K562 (cell line): ENCODE measurements around the gene EPGN. TPM values are rescaled to one million over a fixed set of nuclear protein-coding genes. Genes with fewer than 3 reads are reported as not detected.

Experiments
- ATAC-seq: fragments of 200-7000 bp; cut with Tn5 transposase; 3 replicates; pipeline ENCODE4 v1.9.1; 2020; ENCODE audit warnings: moderate library complexity
- BruUV-seq: library from RNA; stranded (reverse); fragments of 400-500 nt; replicated peaks from 2 replicates; lab custom pipeline; 2021; lab: Mats Ljungman, UMichigan
- CTCF ChIA-PET: fragments of 300-600 bp; formaldehyde crosslinking; extraction: SDS; loops from one replicate; lab custom pipeline; 2021; ENCODE audit warnings: low intra/inter-chr PET ratio; lab: Yijun Ruan, JAX
- POLR2A ChIA-PET: fragments of 300-600, 350-650 bp; sonication (Branson Sonifier 250); formaldehyde crosslinking; extraction: SDS; loops from one replicate; lab custom pipeline; 2021; ENCODE audit warnings: antibody characterized with exemption, inconsistent platforms; lab: Yijun Ruan, JAX
- DNase-seq, 4 experiments: peaks; one replicate each; pipeline versions ENCODE4 v3.0.0 to v3.0.0-alpha.2; 2011 to 2018; ENCODE audit warnings: low spot score in 3 of 4, mixed read lengths in 3 of 4; ENCODE audit errors: extremely low read depth in 1 of 4
- FAIRE-seq: peaks from 2 replicates; lab custom pipeline; 2011; peaks lifted over from hg19 to GRCh38; lab: Jason Lieb, UNC
- H2AFZ ChIP-seq: 2 replicates; pipeline ENCODE4 v1.6.0; 2011; ENCODE audit warnings: low read depth, low read length, control low read depth, inconsistent platforms
- H3K27ac ChIP-seq: fragments of 200-600 bp; 3 replicates; pipeline ENCODE4 v1.8.0; 2011; ENCODE audit warnings: low read depth, mild to moderate bottlenecking, control low read depth, inconsistent platforms, low read length, moderate library complexity, mixed read lengths; ENCODE audit errors: extremely low read depth
- H3K27me3 ChIP-seq, 2 experiments: fragments of 300-600 bp in 1 of 2; 2 replicates in 1 of 2; 3 replicates in 1 of 2; pipeline versions ENCODE4 v1.6.0 to v1.8.0; 2011; ENCODE audit warnings: inconsistent platforms in 2 of 2, low read length in 2 of 2, mild to moderate bottlenecking in 1 of 2, mixed read lengths in 1 of 2, moderate library complexity in 1 of 2; ENCODE audit not compliant: control insufficient read depth in 2 of 2, insufficient read depth in 2 of 2
- H3K36me3 ChIP-seq: fragments of 300-600 bp; 3 replicates; pipeline ENCODE4 v1.8.0; 2011; ENCODE audit warnings: mild to moderate bottlenecking, low read length, inconsistent platforms; ENCODE audit not compliant: control insufficient read depth, insufficient read depth
- H3K4me1 ChIP-seq, 2 experiments: fragments of 200-600 bp in 1 of 2; replicated peaks in 1 of 2; 2 replicates in 1 of 2; 3 replicates in 1 of 2; pipeline versions ENCODE4 v1.5.1 to v1.8.0; 2011; ENCODE audit warnings: inconsistent platforms in 2 of 2, low read length in 2 of 2, mild to moderate bottlenecking in 1 of 2, mixed read lengths in 1 of 2, moderate library complexity in 1 of 2; ENCODE audit not compliant: control insufficient read depth in 2 of 2, insufficient read depth in 2 of 2
- H3K4me2 ChIP-seq: 2 replicates; pipeline ENCODE4 v1.6.1; 2011; ENCODE audit warnings: low read length, control low read depth, inconsistent platforms, mixed read lengths; ENCODE audit not compliant: insufficient read depth
- H3K4me3 ChIP-seq: fragments of 200-600 bp; sonication (generic), shearing (Covaris generic); 2 replicates; pipeline ENCODE4 v1.5.1; 2016; ENCODE audit warnings: control low read depth, inconsistent platforms
- H3K79me2 ChIP-seq: fragments of 200-600 bp; 3 replicates; pipeline ENCODE4 v1.8.0; 2011; ENCODE audit warnings: low read length, inconsistent platforms; ENCODE audit not compliant: control insufficient read depth, insufficient read depth
- H3K9ac ChIP-seq, 2 experiments: 2 replicates each; pipeline versions ENCODE4 v1.6.0 to v1.6.1; 2011; ENCODE audit warnings: low read depth in 2 of 2, low read length in 2 of 2, control low read depth in 1 of 2, inconsistent platforms in 1 of 2, mild to moderate bottlenecking in 1 of 2, mixed read lengths in 1 of 2; ENCODE audit not compliant: insufficient read depth in 1 of 2
- H3K9me1 ChIP-seq: one replicate; pipeline ENCODE4 v1.6.0; 2011; ENCODE audit warnings: inconsistent platforms, mild to moderate bottlenecking, low read length, moderate library complexity; ENCODE audit not compliant: control insufficient read depth, insufficient read depth
- H3K9me3 ChIP-seq: replicated peaks from 2 replicates; pipeline ENCODE4 v1.5.1; 2011; ENCODE audit warnings: low read depth, low read length, inconsistent platforms; ENCODE audit not compliant: control insufficient read depth, insufficient read depth
- H4K20me1 ChIP-seq: replicated peaks from 2 replicates; pipeline ENCODE4 v1.6.1; 2011; ENCODE audit warnings: low read length, inconsistent platforms, mixed read lengths; ENCODE audit not compliant: control insufficient read depth, insufficient read depth
- ETV1 ChIP-seq: fragments of 450-650 bp; conservative IDR thresholded peaks from 2 replicates; pipeline ENCODE4 v1.6.1; 2016; ENCODE audit warnings: missing genetic modification characterization, control low read depth, low read depth, missing compliant biosample characterization
- GATA2 ChIP-seq: sonication (generic); formaldehyde crosslinking; IDR thresholded peaks from 2 replicates; pipeline ENCODE4 v1.4.0; 2020; ENCODE audit warnings: mild to moderate bottlenecking, missing genetic modification reagents
- HINFP ChIP-seq: fragments of 450-650 bp; conservative IDR thresholded peaks from 2 replicates; pipeline ENCODE4 v1.6.1; 2016; ENCODE audit warnings: missing genetic modification characterization, low read depth, mild to moderate bottlenecking, control low read depth, missing compliant biosample characterization
- HLTF ChIP-seq: fragments of 450-650 bp; IDR thresholded peaks from 2 replicates; pipeline ENCODE4 v1.6.1; 2016
- MTA1 ChIP-seq: fragments of 450-650 bp; IDR thresholded peaks from 2 replicates; pipeline ENCODE4 v1.6.1; 2017; ENCODE audit warnings: borderline replicate concordance
- NBN ChIP-seq: fragments of 450-650 bp; IDR thresholded peaks from 2 replicates; pipeline ENCODE4 v1.6.1; 2016; ENCODE audit warnings: low read depth, mild to moderate bottlenecking
- NR1H2 ChIP-seq: sonication (generic); formaldehyde crosslinking; IDR thresholded peaks from 2 replicates; pipeline ENCODE4 v1.4.0; 2020; ENCODE audit warnings: mild to moderate bottlenecking, missing genetic modification reagents
- SAFB ChIP-seq: fragments of 200-400 bp; formaldehyde crosslinking; IDR thresholded peaks from 2 replicates; pipeline ENCODE4 v1.6.1; 2017; ENCODE audit warnings: low read depth, low read length, borderline replicate concordance
- THAP12 ChIP-seq: fragments of 250-450 bp; sonication (Bioruptor Pico); IDR thresholded peaks from 2 replicates; pipeline ENCODE4 v1.9.0; 2021; ENCODE audit warnings: mild to moderate bottlenecking, inconsistent platforms
- TRIM28 ChIP-seq: fragments of 450-650 bp; IDR thresholded peaks from 2 replicates; pipeline ENCODE4 v1.6.1; 2017
- ZNF583 ChIP-seq: fragments of 250-450 bp; sonication (Bioruptor Pico); IDR thresholded peaks from 2 replicates; pipeline ENCODE4 v1.4.0; 2020
- ZNF609 ChIP-seq: sonication (generic); formaldehyde crosslinking; IDR thresholded peaks from 2 replicates; pipeline ENCODE4 v1.8.1; 2023; ENCODE audit warnings: missing genetic modification reagents, mild to moderate bottlenecking, borderline replicate concordance
- ZNF696 ChIP-seq: fragments of 250-450 bp; sonication (Bioruptor Pico); conservative IDR thresholded peaks from 2 replicates; pipeline ENCODE4 v1.4.0; 2020; ENCODE audit warnings: mild to moderate bottlenecking, moderate library complexity
- WGBS: fragments of 100-300 bp; shearing (Covaris generic); methylation state at CpG from one replicate; pipeline ENCODE4 v1.1.6; 2016; ENCODE audit warnings: low coverage, mixed read lengths; ENCODE audit not compliant: insufficient coverage; ENCODE audit errors: missing lambda C conversion rate; 5-methylcytosine and 5-hydroxymethylcytosine counted together
- in situ Hi-C: fragments of 300-500 bp; cut with MboI; formaldehyde crosslinking; loops from 4 replicates; pipeline ENCODE4 v1.15.0; 2018; ENCODE audit warnings: inconsistent platforms, mixed read lengths
- intact Hi-C: fragments of 100-400 bp; cut with micrococcal nuclease; formaldehyde crosslinking; loops from 2 replicates; pipeline ENCODE4 v1.14.2; 2022
- polyA plus RNA-seq, 8 experiments: library from polyadenylated mRNA; depleted of rRNA in 4 of 8; stranded (reverse) in 5 of 8; unstranded in 3 of 8; fragments of >200 nt; fragmentation: Nextera tagmentation in 2 of 8; fragmentation: Illumina TruSeq in 1 of 8; extraction: Ambion mirVana in 2 of 8; extraction: Trizol in 1 of 8; gene quantifications; 2 replicates each; pipeline versions ENCODE4 v1.2.1 to v1.2.3, GENCODE V29; 2011 to 2014; ENCODE audit warnings: inconsistent platforms in 1 of 8, missing spikeins in 1 of 8
- total RNA-seq, 7 experiments: library from RNA; depleted of rRNA in 6 of 7; stranded (reverse); fragments of >200 nt in 6 of 7; fragmentation: Illumina TruSeq in 2 of 7; extraction: Trizol in 2 of 7; gene quantifications; 2 replicates each; pipeline versions ENCODE4 v1.2.1 to v1.2.3, GENCODE V29; 2011 to 2021; ENCODE audit warnings: low replicate concordance in 1 of 7

Gene EPGN
- total and polyA plus RNA-seq, 9 of the 15 experiments (the other 6 are each of a cell fraction or from before 2014, with no cell fraction given), result 0.10 to 0.56 TPM; not detected in 7

- Histone ChIP-seq H3K4me3 (peak overlapping the region; percentile 36), H2AFZ (peak overlapping the region; percentile 86), H3K36me3 (no peaks in the 10 kb centered on the region), H3K4me1 (peaks cover 9 to 26% of the 10 kb centered on the region in 2 experiments), H3K27me3 (no peaks in the 10 kb centered on the region), H3K9me1 (no peaks in the 10 kb centered on the region), H3K9ac (peak overlapping the region in 1 of 2 experiments; percentile 70; a peak in 2 of 4 replicates), H3K9me3 (no peaks in the 10 kb centered on the region), H3K27ac (peak overlapping the region; percentile 83), H4K20me1 (no peaks in the 10 kb centered on the region), H3K79me2 (peaks cover 52% of the 10 kb centered on the region), H3K4me2 (peak overlapping the region; percentile 72)
- FAIRE-seq (peak; percentile 71), DNase-seq (peak in 2 of 4 experiments; percentile 37 to 78), ATAC-seq (peak; percentile 57)
- WGBS, result 2% methylated on average over 9 of the region's 9 CpGs
- in situ Hi-C loops (no loop called here), intact Hi-C loops (loop anchor here (1.0 to 10.0 kb wide), 3 partner anchors 34 to 616 kb away; no protein-coding TSS in a partner anchor)
- POLR2A ChIA-PET, result interaction anchor here (1.0 kb wide), 1 partner anchor 29 kb away, joined by 3 read pairs; no protein-coding TSS in a partner anchor
- CTCF ChIA-PET, result no interaction called here
- no TSS peak for BruUV-seq
- TF ChIP-seq THAP12 (CRISPR knock-in tag), result no peak
- no peak for TF ChIP-seq MTA1
- no peak for TF ChIP-seq ZNF583 (CRISPR knock-in tag)
- no peak for TF ChIP-seq SAFB
- no peak for TF ChIP-seq ZNF696 (CRISPR knock-in tag)
- no peak for TF ChIP-seq NR1H2 (CRISPR knock-in tag)
- TF ChIP-seq NBN, result peak; percentile 37; the same call in 1 of the 2 replicates
- TF ChIP-seq HLTF, result no peak
- peak; percentile 57 for TF ChIP-seq ETV1 (tag)
- no peak for TF ChIP-seq HINFP
- TF ChIP-seq TRIM28, result peak; percentile 85
- TF ChIP-seq ZNF609 (CRISPR knock-in tag), result no peak
- TF ChIP-seq GATA2 (CRISPR knock-in tag), result no peak; the same call in 1 of the 2 replicates
Measured at GRCh38 chr4:74330295-74330750, 22.1 kb downstream of the EPGN start.
